NCI-H1436 treated with DMSO at 0.1 percent for 48 hours (cell line): ENCODE results near the gene FBXO31.

ENCODE experiments used
- DNase-seq: peaks from one replicate; lab custom pipeline; 2025; lab: John Stamatoyannopoulos, UW

The FBXO31 gene

GRCh38 chr16:87383505-87384161 lies at the start of gene FBXO31:
Gene FBXO31 (minus strand): TSS chr16:87383776. CDS start chr16:87383744, 32 bp downstream.
- DNase-seq, result no peak

DNA sequence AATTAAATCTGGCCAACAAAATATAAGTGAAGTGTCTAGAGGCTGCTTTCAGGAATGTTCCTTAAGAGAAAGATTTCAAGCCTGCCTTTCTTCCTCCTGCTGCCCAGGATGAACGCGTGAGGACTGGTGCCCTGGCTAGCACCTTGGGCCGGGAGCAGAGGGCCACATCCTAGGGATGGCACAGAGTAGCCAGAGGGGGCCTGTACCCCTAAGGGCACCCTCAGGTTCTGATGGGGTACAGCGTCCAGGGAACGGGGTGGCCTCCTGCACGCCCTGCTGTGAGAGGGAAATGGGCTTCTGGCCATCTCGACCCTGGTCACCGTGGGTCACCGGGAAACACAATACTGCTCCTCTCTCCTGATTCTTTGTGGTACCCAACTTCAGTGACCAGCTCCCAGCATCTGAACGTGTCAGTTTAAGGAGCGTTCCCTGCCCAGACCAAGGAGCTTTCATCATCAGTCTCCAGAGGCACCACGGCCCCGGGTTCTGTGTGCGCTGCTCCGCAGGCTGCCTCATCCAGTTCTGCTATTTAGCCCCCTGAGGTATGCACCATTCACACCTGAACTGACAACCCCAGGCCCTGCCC lies 48.8 kb upstream of the FBXO31 start:
- no peak for DNase-seq

- DNase-seq, result no peak
Observed at GRCh38 chr16:87431926-87432325, 48.4 kb upstream of the FBXO31 start.

- no peak for DNase-seq
Observed at GRCh38 chr16:87426423-87427215, 43.0 kb upstream of the FBXO31 start.

DNA sequence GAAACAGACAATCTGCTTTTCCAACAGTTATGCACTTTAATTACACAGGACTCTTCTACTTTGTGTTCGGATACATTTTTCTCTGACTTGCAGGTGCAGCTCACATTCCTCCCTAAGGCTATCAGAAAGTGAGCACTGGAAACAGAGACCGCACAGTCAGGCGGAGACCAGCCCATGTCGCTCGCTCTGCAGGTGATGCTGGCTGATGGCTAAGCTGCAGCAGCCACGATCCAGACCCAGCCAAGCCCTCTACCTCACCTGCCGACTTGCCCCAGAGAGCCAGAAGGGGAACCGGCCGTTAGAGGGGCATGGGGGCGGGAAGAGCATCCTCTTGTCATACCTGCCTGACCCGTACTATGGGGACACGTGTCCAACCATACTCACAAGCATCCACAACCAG lies 42.4 kb upstream of the FBXO31 start:
- DNase-seq, result no peak

- no peak for DNase-seq
Observed at GRCh38 chr16:87424266-87424665, 40.7 kb upstream of the FBXO31 start.

GRCh38 chr16:87423429-87423828 lies 39.9 kb upstream of the FBXO31 start:
- DNase-seq, result no peak

GRCh38 chr16:87422106-87422505 lies 38.5 kb upstream of the FBXO31 start:
- no peak for DNase-seq

DNA sequence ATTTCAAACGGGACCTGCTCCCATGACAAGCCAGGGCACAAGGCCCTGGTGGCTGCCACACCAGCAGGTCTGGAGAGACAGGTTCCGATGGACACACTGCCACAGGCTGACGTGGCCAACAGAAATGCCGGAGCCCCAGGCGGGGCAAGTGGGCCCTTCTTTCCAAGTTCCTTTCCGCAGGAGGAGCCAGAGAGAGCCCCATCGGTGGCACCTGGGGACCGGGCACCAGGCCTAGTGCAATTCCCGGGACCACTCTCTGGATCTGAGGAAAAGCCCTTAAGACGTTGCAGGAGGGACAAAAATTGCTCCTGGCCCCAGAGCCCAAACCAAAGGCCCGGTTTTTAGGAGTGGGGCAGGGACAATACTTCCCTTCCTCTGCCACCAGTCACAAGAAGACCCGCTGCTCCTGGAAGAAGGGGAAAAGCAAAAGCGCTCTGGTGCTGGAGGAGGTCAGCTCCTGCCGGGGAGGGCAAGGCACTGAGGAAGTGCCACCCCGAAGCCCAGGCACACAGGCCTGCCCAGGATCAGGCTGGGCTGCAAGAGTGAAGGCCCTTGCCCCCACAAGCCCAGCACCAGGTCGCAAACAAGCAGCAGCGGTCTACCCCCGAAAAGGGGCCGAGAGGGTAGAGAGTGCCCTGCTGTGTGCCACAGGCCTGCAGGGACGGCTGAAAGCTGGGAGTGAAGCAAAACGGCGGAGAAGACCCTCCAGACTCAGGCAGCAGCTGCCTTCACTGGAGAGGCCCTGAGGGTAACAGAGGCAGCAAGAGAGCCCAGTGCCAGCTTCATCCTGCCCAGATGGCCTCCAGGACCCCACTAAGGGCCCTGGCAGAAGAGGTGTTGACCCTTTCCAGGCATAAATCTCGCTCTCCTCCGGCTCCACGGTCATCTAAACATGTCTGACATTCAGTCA lies 37.7 kb upstream of the FBXO31 start:
- no peak for DNase-seq

- DNase-seq, result no peak
Observed at GRCh38 chr16:87420026-87421002, 36.7 kb upstream of the FBXO31 start.

- no peak for DNase-seq
Observed at GRCh38 chr16:87418644-87419043, 35.1 kb upstream of the FBXO31 start.

DNA sequence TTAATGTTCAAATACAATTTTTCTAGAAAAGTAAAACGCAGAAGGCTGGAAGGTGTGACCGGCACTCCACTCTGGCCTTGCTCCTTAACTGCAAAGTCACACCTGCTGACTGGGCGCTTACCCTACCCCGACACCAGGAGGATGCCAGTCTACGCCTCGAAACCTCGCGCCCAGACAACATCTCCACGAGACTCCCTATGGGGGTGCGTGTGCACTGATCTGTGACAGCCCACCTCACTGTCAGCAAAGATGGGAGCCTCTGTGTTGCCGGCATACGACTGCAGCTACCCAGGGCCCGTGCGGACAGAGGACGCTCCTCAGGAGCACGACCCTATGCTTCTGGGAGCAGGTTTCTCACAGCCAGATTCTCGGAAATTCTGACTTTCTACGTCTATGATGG lies 34.6 kb upstream of the FBXO31 start:
- no peak for DNase-seq

GRCh38 chr16:87417528-87417910 lies 33.9 kb upstream of the FBXO31 start:
- DNase-seq, result no peak

GRCh38 chr16:87416826-87417527 lies 33.4 kb upstream of the FBXO31 start:
- DNase-seq, result no peak

- no peak for DNase-seq
Observed at GRCh38 chr16:87415441-87415840, 31.9 kb upstream of the FBXO31 start.

DNA sequence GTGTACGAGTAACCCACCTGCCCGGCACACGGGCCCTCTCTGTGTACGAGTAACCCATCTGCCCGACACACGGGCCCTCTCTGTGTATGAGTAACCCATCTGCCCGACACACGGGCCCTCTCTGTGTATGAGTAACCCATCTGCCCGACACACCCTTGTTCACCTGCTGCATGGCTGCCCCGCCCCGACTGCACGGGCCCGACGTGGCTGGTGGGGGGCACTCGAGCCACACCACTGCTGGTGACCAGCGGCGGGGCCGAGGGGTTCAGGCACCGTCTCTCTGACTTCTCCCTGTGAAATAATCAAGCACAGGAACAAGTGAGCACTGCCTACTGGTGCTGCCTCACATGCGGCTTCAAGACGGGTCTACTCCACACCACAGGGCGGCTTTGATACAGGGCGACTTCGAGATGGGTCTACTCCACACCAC lies 30.7 kb upstream of the FBXO31 start:
- no peak for DNase-seq

- no peak for DNase-seq
Observed at GRCh38 chr16:87412996-87413421, 29.4 kb upstream of the FBXO31 start.

GRCh38 chr16:87412371-87412995 lies 28.9 kb upstream of the FBXO31 start:
- DNase-seq, result no peak

GRCh38 chr16:87411375-87412271 lies 28.0 kb upstream of the FBXO31 start:
- no peak for DNase-seq
